Aorta (tissue), 5 donors: ENCODE results near the gene RBM19. TPM values are rescaled to one million over a fixed set of nuclear protein-coding genes. Genes with fewer than 3 reads are reported as not detected.

Experiments
- ATAC-seq: fragments of 200-7000 bp; cut with Tn5 transposase; one replicate; pipeline ENCODE4 v1.9.1; 2022; ENCODE audit warnings: moderate library complexity; ENCODE audit not compliant: low FRiP score
- DNase-seq, 2 donors: peaks; one replicate each; pipeline ENCODE4 v3.0.0-alpha.2; 2020
- H3K27ac ChIP-seq, 2 donors: one replicate each; pipeline ENCODE4 v1.5.1; 2013; ENCODE audit warnings: low read length in 2 of 2, mild to moderate bottlenecking in 2 of 2, moderate library complexity in 2 of 2, control low read depth in 1 of 2, inconsistent platforms in 1 of 2, low read depth in 1 of 2
- H3K27me3 ChIP-seq, 2 donors: one replicate each; pipeline ENCODE4 v1.6.1; 2013; ENCODE audit warnings: control low read depth in 1 of 2, low read length in 1 of 2, mild to moderate bottlenecking in 1 of 2, moderate library complexity in 1 of 2; ENCODE audit not compliant: insufficient read depth in 2 of 2, control insufficient read depth in 1 of 2
- H3K36me3 ChIP-seq, 2 donors: one replicate each; pipeline ENCODE4 v1.6.1; 2013; ENCODE audit warnings: control low read depth in 1 of 2, low read length in 1 of 2, mild to moderate bottlenecking in 1 of 2; ENCODE audit not compliant: insufficient read depth in 2 of 2, control insufficient read depth in 1 of 2
- H3K4me1 ChIP-seq, 2 donors: one replicate each; pipeline ENCODE4 v1.6.1; 2013; ENCODE audit warnings: low read length in 2 of 2, control low read depth in 1 of 2, mild to moderate bottlenecking in 1 of 2, moderate library complexity in 1 of 2; ENCODE audit not compliant: insufficient read depth in 2 of 2, control insufficient read depth in 1 of 2
- H3K4me3 ChIP-seq, 2 donors: one replicate each; pipeline ENCODE4 v1.5.1; 2013; ENCODE audit warnings: low read length in 2 of 2, control low read depth in 1 of 2, mild to moderate bottlenecking in 1 of 2
- H3K9me3 ChIP-seq: one replicate; pipeline ENCODE4 v1.6.1; 2013; ENCODE audit warnings: mild to moderate bottlenecking, low read length; ENCODE audit not compliant: control insufficient read depth
- WGBS, 2 donors: extraction: QIAGEN DNeasy Blood & Tissue Kit; methylation state at CpG; one replicate each; pipeline ENCODE4 v1.1.7; 2013; 5-methylcytosine and 5-hydroxymethylcytosine counted together
- intact Hi-C, 2 donors: fragments of 100-400 bp; cut with DNase I; formaldehyde crosslinking; loops; one replicate each; pipeline versions ENCODE4 v1.14.2 to v1.15.0; 2022
- polyA plus RNA-seq, 2 donors: library from polyadenylated mRNA; stranded (reverse); fragments of 200-250 nt; gene quantifications; one replicate each; pipeline ENCODE4 v1.2.3, GENCODE V29; 2013
- total RNA-seq, 2 donors: library from RNA; stranded (reverse); fragmentation: NEBNext Ultra II Directional; extraction: Animal tissue kit (Norgen Biotek cat#: 25700); gene quantifications; one replicate each; pipeline ENCODE4 v1.2.1, GENCODE V29; 2021
- donor health status: healthy with polysubstance abuse.
- donor health status: Bipolar disorder and iron deficiency.
- donor health status: DM: no; HTN: no; CAD: no.
- donor health status: DM: no; HTN: no; CAD: no.
- donor health status: DM: yes; HTN: yes; CAD: no.

RBM19 gene
- total and polyA plus RNA-seq, 4 donors = 5.6 to 31.8 (median 26.0) TPM

DNA sequence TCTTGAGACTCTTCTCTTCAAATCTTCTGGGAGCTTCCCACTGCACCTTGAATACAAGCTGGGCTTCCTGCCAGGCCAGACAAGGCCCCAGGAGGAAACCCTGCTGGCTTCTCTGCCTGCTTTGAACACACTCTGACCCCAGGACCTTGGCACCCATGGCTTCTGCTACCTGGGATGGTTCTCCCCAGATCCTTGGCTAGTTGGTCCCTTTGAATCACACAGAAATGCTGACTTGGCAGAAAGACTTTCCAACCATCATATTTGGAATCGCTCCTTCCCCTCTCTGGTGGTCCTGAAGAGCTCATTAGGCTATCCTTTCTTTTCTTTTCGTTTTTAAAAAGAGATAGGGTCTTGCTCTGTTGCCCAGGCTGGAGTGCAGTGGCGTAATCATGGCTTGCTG, 132.7 kb downstream of the RBM19 start:
- 94 to 96% methylated on average over 3 of the region's 3 CpGs for WGBS, 2 donors
- no peaks in the 10 kb centered on the region for H3K36me3 ChIP-seq

DNA sequence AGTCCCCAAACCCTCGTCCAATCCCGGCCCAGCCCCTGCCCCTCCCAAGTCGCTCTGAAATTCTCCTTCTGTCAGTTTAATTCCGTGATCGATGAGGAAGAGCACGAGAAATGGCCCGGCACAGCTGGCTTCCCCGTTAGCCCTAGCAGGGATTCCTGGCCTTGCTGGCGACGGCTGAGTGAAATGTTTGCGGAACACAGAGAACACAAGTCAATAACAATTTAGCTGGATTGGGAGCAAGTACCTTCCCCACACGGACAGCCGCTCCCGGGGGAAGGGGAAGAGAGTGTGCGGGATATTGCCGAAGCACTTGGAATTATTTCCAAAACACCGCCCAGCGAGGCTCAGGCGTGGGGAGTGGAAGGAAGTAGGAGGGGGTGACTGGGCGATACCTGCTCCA, 134.6 kb downstream of the RBM19 start:
- Histone ChIP-seq H3K9me3 (no peaks in the 10 kb centered on the region), H3K4me3 (no peak overlapping the region), H3K27ac (no peak overlapping the region), H3K4me1 (no peaks in the 10 kb centered on the region), H3K27me3 (no peaks in the 10 kb centered on the region), H3K36me3 (no peaks in the 10 kb centered on the region)
- WGBS, 2 donors = 72 to 74% methylated on average over 20 of the region's 20 CpGs
- no peak for DNase-seq
- intact Hi-C loops = no loop called here
- ATAC-seq = no peak

More for the DNA sequence above, 132.7 kb downstream of the RBM19 start:
- H3K4me3 ChIP-seq = no peak overlapping the region
- DNase-seq (no peak), ATAC-seq (no peak)
- no peaks in the 10 kb centered on the region for H3K4me1 ChIP-seq
- no peaks in the 10 kb centered on the region for H3K9me3 ChIP-seq
- no peaks in the 10 kb centered on the region for H3K27me3 ChIP-seq
- H3K27ac ChIP-seq = no peak overlapping the region
- intact Hi-C loops = no loop called here

DNA sequence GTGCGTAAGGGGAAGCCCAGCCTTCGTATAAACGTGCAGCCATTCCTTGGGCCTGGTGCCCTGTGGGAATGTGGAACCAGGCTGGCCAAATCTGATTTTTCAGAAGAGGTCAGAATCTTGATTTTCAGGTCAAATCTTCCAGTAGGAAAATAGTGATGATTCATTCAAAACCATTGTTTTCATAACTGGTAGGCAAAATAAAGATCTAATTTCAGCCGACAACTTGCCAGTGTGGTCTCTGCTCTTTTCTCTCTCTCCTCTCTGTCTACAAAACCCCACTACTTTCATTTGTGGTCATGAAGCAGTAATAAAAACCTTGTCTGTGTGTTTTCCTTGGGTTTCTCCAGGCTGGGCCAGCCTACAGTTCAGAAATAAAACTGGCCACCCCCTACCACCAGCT, 135.1 kb downstream of the RBM19 start:
- Histone ChIP-seq H3K27ac (no peak overlapping the region), H3K4me3 (no peak overlapping the region), H3K27me3 (no peaks in the 10 kb centered on the region), H3K36me3 (no peaks in the 10 kb centered on the region), H3K9me3 (no peaks in the 10 kb centered on the region), H3K4me1 (no peaks in the 10 kb centered on the region)
- WGBS, 2 donors = 27 to 34% methylated on average over 4 of the region's 4 CpGs
- intact Hi-C loops = no loop called here
- no peak for ATAC-seq
- DNase-seq = no peak

DNA sequence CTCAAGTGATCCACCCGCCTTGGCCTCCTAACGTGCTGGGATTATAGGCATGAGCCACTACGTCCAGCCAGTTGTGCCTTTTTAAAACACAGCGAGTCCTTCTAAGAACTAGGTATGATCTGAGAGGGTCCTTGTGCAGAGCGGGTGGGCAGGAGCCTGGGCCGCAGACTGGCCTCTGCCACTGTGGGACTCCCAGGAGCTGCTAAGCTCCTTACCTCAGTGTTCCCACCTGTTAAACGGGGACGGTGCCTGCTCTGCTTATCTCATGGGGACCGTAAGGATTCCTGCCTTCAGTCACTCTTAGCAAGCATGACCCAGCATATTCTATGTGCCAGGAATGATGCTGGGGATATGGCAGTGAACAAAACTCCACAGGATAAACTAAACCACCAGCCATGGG, 136.9 kb downstream of the RBM19 start:
- intact Hi-C loops = no loop called here
- Histone ChIP-seq H3K4me1 (no peaks in the 10 kb centered on the region), H3K4me3 (no peak overlapping the region), H3K9me3 (no peaks in the 10 kb centered on the region), H3K36me3 (no peaks in the 10 kb centered on the region), H3K27me3 (no peaks in the 10 kb centered on the region), H3K27ac (no peak overlapping the region)
- no peak for DNase-seq
- WGBS, 2 donors = 93% methylated on average over 9 of the region's 9 CpGs
- ATAC-seq = no peak

DNA sequence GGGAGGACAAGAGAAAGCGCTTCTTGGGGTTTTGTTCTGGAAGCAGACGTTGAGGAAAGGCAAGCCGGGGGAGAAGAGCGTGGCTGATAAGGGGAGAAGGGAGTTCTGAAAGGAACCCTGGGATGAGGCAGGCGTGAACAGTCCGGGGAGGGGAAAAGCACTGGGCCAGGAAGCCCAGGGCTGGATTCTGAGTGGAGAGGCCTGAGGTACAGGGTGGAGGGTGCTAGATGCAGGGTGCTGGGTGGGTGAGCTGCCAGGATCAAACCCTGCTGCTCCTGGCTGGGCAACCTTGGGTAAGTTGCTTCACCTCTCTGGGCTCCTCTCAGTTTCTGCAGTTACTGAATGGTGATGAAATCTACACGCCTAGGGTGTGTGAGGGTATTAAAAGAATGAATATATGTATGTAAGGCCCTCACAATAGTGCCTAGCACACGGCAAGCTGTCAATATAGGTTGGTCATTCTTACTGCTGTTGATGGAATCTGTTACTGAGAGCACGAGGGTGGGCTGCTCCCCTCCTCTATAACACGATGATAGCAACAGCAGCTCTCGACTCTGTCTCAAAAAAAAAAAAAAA, 138.5 kb downstream of the RBM19 start:
- intact Hi-C loops = no loop called here
- Histone ChIP-seq H3K27me3 (no peaks in the 10 kb centered on the region), H3K36me3 (no peaks in the 10 kb centered on the region), H3K4me3 (no peak overlapping the region), H3K4me1 (no peaks in the 10 kb centered on the region), H3K9me3 (no peaks in the 10 kb centered on the region), H3K27ac (no peak overlapping the region)
- ATAC-seq (no peak), DNase-seq (no peak)
- WGBS, 2 donors = 69 to 76% methylated on average over 11 of the region's 11 CpGs

DNA sequence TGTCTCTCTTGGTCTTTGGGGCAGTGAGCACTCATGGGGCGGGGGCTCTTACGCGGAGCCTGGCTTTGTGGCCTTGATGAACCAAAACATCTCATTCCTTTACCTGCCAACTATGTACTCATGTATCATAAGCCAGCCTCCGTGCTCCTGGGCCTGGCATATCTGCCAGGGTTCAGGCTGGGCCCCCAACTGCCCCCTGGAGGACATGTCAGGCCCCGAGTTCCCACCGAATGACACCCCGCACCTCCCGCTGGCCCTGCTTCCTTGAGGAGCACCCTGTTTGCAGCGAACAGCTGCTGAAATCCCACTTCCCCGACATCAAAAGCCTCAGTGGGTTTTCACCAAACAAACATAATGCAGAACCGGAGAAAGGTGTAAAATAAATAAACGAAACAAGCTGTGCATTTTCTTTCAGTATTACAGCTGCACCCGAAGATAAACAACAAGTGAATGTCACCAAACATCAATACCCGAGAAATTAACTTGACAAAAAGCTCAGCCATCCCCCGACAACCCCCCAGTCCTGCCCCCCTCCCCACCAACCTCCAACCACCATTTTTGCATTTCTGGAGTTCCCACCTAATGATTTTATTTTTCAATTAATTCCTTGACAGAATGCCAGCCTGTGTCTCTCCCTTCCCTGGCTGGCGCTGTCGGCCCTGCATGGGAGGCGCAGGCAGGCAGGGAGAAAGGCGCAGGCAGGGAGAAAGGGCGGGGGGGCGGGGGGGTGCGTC, 139.2 kb downstream of the RBM19 start:
- WGBS, 2 donors = 81 to 87% methylated on average over 19 to 22 of the region's 22 CpGs
- Histone ChIP-seq H3K9me3 (no peaks in the 10 kb centered on the region), H3K36me3 (no peaks in the 10 kb centered on the region), H3K27me3 (no peaks in the 10 kb centered on the region), H3K27ac (no peak overlapping the region), H3K4me3 (no peak overlapping the region), H3K4me1 (no peaks in the 10 kb centered on the region)
- intact Hi-C loops = no loop called here
- ATAC-seq (no peak), DNase-seq (no peak)

DNA sequence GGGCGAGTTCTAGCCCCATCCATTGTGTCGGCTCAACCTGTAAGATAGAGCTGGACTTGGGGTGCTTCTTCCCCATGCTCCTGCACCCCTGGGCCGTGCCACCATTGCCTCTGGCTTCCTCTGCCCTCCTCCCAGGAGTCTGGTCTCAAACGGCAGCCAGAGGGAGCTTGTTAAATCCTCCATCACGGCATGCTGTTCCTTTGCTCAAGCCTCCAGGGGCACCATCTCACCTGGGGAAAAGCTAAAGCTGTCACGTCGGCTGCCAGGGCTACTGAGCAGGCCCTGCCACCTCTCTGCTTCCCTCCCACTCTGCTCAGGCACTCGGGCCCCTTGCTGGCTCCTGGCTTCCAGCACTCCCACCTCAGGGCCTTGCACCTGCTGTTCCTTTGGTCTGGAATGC, 140.4 kb downstream of the RBM19 start:
- 72% methylated on average over 8 of the region's 8 CpGs for WGBS, 2 donors
- Histone ChIP-seq H3K4me1 (no peaks in the 10 kb centered on the region), H3K27ac (no peak overlapping the region), H3K4me3 (no peak overlapping the region), H3K27me3 (no peaks in the 10 kb centered on the region), H3K9me3 (no peaks in the 10 kb centered on the region), H3K36me3 (no peaks in the 10 kb centered on the region)
- ATAC-seq (no peak), DNase-seq (no peak)
- intact Hi-C loops = no loop called here

DNA sequence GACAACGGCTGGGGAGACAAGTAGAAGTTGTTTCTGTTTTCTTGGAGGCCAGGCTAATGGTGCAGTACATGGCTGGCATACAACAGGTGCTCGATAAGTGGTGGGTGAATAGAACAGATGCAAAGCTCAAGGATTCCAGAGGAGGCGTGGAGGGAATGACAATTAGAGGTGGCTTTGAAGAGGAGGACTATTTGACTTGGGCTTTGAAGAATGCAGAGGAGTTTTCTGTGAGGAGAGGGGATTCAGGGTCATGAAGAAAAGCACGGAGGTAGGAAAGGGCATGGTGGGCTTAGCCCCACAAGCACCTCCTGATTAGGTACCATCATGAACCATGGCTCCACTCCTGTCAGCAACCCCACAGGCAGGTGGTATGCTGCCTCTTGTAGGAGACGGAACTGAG, 142.3 kb downstream of the RBM19 start:
- H3K27ac ChIP-seq = no peak overlapping the region
- no peaks in the 10 kb centered on the region for H3K27me3 ChIP-seq
- no peaks in the 10 kb centered on the region for H3K9me3 ChIP-seq
- no peaks in the 10 kb centered on the region for H3K4me1 ChIP-seq
- intact Hi-C loops = no loop called here
- no peak overlapping the region for H3K4me3 ChIP-seq
- 86% methylated on average over 5 of the region's 5 CpGs for WGBS, 2 donors
- H3K36me3 ChIP-seq = no peaks in the 10 kb centered on the region
- no peak for DNase-seq
- ATAC-seq = no peak

DNA sequence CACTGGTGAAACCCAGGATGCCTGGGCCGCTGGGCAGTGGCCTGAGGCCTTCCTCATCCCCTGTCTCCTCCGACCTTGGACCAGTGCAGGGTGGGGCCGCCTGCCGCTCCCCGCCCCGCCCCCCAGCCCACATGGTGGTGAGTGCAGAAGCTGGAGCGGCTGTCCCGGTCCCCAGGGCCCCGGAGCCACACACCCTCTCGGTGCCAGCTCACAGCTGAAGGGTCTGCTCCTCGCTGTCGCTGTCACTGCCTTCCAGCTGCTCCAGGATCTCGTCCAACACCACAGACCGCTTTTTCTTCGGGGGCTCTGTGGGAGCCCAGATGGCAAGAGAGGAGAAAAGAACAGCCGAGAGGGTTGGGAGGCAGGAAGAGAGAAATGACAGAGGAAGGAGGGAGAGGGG, 143.1 kb downstream of the RBM19 start:
- DNase-seq (no peak), ATAC-seq (no peak)
- no peaks in the 10 kb centered on the region for H3K9me3 ChIP-seq
- no peaks in the 10 kb centered on the region for H3K27me3 ChIP-seq
- H3K4me1 ChIP-seq = no peaks in the 10 kb centered on the region
- no peak overlapping the region for H3K27ac ChIP-seq
- intact Hi-C loops = no loop called here
- 69 to 72% methylated on average over 16 of the region's 16 CpGs for whole genome bisulfite sequencing, 2 donors
- H3K4me3 ChIP-seq = no peak overlapping the region
- no peaks in the 10 kb centered on the region for H3K36me3 ChIP-seq
